ENCODE measurements around the gene IFIT5. TPM values are rescaled to one million over a fixed set of nuclear protein-coding genes. Genes with fewer than 3 reads are reported as not detected.
A peak's percentile ranks its signal among the peaks of the same experiment; 100 is the strongest.
"Not testable (repeated sequence)": the region's sequence is repeated elsewhere in the genome, so short reads cannot be mapped to it uniquely, and the experiment has no call there.

IFIT5 gene
- total RNA-seq, 1 donor from 2014 or later, result 16.0 TPM

DNA sequence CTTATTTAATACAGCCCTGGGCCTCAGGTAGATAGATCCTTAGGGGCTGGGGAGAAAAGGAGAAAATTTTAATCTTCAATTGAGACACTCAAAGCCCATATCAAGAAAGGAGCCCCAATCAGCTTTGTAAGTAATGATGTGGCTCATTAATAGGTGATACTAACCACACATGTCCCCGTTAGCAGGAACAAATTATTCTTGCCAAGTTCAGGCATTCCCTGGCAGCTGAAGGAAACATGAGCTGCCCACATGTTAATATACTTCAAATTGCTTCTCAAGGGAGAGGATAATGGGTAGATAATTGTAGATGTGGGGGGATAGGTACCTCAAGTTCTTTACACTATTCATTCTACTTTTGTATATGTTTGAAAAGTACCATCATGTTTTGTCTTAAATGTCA lies 14.5 kb downstream of the IFIT5 start:
- DNase-seq (ENCODE audit: low read depth), result peak; percentile 49

DNA sequence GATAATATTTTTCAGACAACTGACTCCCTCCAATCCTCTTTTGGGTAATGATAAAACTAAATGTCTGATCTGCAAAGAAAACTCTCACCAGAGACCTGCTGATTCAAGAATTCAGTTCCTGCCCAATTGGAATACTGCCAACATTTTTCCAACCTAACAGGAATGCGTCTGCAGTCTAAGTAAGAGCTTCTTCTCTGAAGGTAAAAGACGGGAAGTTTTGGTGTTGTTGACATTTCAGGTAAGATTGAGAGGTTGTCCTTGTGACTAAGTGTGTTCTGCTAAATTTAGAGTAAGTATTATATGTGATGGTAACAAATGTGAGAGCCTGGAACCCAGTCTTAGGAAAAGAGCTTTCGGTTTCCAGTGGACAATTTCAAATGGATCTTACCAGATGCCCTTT lies 17.6 kb downstream of the IFIT5 start:
- DNase-seq (ENCODE audit: low read depth), result peak; percentile 95

DNA sequence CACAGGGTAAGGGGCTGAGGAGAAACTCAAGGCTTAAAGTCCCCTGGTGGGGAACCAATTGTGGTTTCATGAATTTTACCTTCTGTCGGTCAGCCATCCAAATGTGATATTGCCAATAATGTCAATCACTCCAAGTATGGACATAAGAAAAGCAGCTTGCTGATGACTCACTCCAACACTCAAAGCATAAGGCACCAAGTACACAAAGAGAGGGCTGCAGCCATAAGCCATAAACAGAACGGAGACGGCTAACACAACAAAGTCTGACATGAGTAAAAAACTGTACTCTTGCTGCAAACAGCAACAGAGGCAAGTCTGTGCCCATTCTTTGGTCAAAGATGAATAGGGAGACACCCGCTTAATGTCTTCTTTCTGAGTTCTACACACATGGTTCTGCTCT lies 24.2 kb downstream of the IFIT5 start:
- no peak for DNase-seq (ENCODE audit: low read depth)

DNA sequence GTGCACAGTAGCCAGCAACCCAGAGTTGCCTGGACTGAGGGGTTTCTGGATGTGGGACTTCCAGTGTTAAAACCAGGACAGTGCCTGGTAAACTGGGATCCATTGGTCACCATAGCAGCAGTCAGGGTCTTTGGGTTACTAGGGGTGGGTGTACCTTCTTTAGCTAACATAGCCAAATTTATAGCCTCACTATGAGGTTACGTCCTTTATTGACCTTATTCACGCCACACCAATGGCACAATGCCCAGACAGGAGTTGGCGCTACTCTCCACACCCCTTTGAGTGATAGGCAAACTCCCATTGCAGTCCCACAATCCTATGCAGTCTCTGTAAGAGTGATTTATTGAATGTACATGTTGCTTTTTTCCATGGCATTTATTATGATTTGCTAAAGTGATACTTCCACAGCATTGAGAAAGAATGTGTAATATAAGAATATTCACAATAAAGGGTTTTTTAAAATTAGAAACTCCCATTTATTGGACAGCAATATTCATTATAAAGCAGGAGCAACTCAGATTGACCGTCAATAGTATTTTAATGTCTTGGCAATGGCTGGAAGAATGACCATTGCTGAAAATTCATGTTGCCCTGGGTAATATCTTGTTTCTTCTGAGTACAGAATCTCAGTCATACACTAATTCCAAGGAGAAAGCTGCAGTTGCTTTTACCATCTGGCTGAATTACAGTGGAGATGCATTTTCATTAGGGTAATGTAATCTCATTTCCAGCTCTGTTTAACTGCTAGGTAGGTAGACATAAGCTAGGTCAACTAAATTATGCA lies 26.1 kb downstream of the IFIT5 start:
- DNase-seq (ENCODE audit: low read depth), result no peak

DNA sequence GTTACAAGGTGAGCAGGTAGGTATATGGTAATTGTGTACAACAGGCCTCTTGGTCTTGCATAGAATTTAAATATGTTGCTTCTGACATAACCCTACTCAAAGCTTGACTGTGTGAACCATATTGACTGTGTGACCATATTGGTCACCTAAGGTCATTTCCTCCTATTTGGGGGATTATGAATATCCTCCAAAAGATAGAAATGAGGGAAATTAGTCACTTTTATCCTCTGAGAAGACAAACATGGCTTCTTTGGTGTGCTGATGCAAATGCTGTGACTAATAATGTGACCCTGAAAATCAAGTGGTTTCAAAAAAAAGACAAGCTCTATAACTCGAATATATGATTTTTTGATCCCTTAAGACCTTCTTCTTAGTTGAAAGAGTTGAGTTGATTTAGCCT lies 27.9 kb downstream of the IFIT5 start:
- DNase-seq (ENCODE audit: low read depth), result no peak

DNA sequence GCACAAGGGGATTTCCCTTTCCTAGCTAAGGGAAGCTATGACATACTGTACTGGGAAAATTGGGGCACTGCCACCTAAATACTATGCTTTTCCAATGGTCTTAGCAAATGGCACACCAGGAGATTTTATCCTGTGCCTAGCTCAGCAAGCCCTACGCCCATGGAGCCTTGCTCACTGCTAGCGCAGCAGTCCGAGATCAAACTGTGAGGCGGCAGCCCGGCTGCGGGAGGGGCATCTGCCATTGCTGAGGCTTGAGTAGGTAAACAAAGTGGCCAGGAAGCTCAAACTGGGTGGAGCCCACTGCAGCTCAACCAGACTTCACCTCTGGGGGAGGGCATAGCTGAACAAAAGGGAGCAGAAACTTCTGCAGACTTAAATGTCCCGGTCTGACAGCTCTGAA lies 30.5 kb downstream of the IFIT5 start:
- DNase-seq (ENCODE audit: low read depth), result not testable (repeated sequence)

DNA sequence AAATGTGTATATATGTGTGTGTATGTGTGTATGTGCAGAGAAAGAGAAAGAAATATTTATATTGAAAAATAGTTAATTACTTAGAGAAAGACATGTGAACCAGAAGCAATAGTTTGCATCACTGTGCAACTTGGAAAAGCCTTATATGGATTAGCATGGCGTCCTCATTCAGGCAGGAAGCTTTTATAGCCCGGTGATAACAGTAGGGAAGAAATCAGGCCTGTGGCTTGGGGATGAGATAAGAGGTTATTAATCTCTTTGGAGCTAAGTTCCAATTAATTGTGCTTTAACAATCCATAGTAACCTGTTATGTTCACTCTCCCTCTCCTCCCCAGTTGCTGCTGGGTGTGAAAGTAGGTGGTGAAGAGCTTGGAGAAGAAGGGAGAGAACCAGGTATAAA lies 36.5 kb downstream of the IFIT5 start:
- no peak for DNase-seq (ENCODE audit: low read depth)

DNA sequence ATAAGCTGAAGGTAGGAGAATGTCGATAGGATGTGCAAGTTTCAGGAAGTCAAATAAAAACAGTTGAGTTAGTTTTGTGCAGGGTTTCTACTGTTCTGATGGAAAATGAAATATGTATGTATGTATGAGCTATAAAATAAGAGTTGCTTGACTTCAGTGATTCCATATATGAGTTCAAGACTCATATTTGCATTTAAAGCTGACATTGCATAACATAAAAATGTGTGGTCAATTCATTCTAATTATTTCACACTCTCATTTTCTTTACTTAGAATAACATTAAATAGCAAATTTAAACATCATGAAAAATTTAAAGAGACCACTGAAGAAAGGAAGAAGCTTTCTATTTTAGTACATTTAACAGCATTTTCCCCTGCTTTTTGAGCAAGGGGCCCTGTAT lies 37.8 kb downstream of the IFIT5 start:
- DNase-seq (ENCODE audit: low read depth), result no peak

DNA sequence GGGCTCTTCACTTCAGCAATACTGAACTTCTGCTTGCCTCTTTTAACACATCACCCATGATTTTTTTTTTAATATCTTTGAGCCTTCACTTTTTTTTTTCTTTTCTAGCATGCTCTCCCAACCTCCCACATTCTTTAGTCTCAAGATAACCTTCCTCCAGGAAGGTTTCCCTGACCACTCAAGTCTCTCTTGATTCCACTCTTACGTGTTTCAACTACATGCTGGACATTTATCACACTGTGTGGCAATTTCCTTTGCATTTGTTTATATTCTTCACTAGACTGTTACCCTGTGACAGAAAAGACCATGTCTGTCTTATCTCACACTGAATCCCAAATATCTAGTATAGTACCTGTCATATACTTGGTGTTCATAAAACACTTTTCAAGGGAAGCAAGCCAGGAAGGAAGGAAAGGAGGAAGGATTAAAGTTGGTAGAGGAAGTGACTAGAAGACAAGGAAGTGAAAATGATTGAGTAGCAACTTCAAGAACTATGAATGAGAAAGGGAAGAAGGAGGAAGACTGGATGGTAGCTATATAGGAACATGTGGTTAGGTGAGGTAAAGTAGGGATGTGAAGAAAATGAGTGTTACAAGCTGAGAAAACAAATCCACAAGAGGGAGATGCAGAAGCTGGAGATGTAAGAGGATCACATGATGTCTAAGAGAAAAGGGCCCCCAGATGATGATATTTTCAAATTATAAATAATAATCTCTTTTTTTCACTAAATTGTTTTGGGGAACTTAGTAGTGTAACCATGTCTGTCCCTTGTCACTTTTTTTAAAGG lies 40.4 kb downstream of the IFIT5 start:
- DNase-seq (ENCODE audit: low read depth), result no peak

DNA sequence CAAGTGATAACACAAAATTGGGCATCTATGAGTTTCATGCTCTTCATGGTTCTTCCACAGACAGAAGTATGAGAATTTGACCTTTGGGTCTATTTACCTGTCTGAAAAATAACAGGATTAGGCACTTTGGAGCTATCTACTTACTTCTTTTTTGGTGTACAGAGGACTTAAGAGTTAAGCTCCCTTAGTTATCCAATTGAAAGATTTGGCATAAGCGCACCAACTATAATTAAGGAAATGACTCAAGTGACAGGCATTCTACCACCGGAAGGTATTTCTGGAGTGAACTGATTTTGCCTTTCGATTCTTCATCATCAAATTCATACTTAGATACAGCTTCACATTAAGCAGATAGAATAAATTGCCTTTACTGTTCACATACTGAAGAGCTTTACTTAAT lies 43.9 kb downstream of the IFIT5 start:
- peak; percentile 88 for DNase-seq (ENCODE audit: low read depth)

DNA sequence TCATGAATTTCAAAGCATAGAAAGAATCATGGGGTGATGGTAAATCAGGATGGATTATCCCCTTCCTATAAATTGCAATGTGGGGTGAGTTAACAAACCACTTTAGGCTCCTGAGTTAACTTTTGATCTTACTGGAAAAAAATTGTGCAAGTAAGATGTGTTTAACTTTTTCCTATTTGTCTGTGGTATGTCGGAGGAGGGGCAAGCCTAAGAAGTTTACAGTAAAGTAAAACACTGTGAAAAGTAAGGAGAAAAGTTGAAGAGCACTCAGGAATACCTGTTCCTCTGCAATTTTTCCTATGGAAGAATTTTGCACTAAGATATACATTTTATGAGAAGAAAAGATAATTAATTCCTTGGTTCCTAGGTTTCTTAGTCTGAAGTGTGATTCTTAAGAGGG lies 44.4 kb downstream of the IFIT5 start:
- no peak for DNase-seq (ENCODE audit: low read depth)

DNA sequence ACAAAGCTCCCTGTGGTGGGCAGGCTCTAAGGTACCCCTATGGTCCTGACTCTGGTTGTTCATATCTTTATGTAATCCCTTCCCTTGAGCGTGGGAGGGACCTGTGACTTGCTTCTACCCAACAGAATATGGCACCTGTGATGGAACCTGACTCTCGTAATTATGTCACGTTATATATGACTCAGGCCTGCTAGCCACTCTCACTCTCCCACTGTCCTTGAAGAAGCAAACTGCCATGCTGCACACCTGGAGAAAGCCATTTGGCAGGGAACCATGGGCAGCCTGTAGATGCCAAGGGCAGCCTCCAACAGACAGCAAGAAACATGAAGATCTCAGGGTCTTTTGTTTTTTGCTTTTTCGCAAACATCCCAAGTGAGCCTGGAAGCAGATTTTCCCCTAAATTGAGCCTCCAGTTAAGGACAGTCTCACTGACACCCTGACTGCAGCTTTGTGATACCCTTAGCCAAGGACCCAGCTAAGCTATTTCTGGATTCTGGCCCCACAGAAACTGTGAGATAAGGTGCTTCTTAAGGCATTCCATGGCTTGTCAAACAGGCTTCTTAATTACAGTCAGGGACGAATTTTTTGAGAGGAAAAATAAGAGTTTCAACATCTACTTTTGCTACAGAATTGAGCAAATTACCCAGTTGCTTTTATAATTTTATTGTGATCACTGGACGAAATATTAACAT lies 49.6 kb downstream of the IFIT5 start:
- DNase-seq (ENCODE audit: low read depth), result no peak

DNA sequence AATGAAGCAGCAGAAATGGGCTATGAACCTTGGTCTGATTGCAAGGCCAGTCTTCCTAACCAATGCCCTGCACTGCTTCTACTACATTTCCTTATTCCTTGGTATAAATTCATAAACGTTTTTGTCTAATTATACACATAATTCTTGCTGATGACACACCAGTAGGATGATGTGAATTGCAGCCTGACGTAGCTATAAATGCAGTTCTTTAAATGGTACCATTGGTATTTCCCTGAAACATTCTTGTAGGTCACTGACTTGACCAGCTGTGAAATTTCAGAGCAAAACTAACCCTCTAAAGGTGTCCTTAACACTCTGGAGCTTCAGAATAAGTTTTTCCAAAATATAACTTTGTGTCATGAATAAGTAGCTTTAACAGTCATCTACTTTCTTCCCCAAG lies 50.8 kb downstream of the IFIT5 start:
- no peak for DNase-seq (ENCODE audit: low read depth)

DNA sequence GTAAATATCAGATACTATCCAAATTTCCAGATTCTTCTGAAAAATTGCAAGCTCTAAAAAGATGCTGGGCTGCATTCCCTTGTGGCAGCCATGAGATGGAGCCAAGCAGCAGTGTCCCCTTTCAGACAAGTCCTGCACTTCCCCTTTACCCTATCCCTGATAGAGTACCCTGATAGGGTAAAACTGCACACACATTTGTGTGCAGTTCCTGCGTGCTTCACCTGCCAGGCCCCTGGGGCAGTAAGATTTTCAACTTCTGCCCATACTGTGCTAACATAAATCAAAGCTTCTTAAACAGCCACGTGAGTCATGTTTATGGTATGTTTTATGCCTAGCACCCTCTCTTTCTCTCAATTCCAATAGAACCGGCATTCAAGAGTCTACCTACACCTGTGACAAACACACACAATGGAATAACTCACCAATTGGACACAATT lies 52.2 kb downstream of the IFIT5 start:
- DNase-seq (ENCODE audit: low read depth), result peak; percentile 81

DNA sequence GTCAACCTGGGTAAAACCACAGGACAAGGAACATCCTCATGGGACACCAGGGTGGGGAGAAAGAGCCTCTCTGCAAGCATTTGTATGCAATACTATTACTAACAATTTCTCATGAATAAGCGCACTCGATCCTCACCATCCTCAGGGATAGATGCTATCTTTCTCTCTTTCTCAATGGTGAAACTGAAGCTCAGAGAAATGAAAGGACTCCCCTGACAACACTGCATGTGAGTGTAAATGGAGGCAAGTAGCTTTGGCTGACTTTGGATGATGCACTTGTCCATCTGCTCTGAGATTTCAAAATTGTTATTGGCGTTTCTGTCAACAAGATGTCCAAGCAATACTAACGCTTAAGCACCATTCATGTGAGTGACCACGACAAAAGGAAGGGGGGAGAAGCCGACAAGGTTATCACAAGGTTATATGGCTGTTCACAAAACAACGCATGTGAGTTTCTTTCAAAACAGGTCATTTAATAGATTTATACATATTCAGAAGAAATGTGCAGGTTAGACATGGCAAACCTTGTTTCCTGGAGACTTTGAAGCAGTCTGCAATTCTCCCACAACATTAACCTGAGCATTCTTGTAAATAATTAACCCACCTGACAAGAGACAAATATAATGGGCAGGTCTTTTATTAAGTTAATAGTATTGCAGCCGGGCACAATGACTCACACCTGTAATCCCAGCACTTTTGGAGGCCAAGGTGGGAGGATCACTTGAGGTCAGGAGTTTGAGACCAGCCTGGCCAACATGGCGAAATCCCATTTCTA lies 54.0 kb downstream of the IFIT5 start:
- DNase-seq (ENCODE audit: low read depth), result peak; percentile 92

DNA sequence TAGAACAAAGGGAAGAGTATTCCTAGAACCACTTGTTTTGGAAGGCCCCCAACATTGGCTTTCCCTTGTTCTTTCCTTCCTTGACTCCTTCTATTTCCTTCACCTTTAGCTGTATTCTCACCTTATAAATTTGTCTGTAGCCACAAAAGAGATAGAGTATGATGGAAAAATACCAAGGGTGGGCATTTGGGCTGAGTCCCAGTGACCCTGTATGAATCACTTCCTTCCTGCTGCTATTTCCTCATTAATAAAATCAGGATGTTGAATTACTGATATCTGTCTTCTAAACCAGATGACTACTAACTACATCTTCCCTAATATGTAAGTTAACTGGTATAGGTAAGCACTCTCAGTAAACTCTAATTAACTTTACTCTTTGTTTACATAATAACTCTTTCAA lies 55.1 kb downstream of the IFIT5 start:
- DNase-seq (ENCODE audit: low read depth), result no peak

Other genes with a start within 250 kb of the IFIT5 start
- gene CH25H, start 207.3 kb upstream of the IFIT5 start, total RNA-seq, result 0.10 TPM in 1 of 2 replicates, not detected in the other
- gene LIPA, start 162.8 kb upstream of the IFIT5 start, total RNA-seq, result 50.4 and 78.7 TPM in 2 replicates
- gene IFIT2, start 112.5 kb upstream of the IFIT5 start, total RNA-seq, result 7.2 and 20.7 TPM in 2 replicates
- 12.8 and 61.6 TPM in 2 replicates for gene IFIT3, start 86.6 kb upstream of the IFIT5 start, total RNA-seq
- not detected in 2 replicates for gene IFIT1B, start 36.5 kb upstream of the IFIT5 start, total RNA-seq
- gene IFIT1, start 21.9 kb upstream of the IFIT5 start, total RNA-seq, result 10.2 and 23.3 TPM in 2 replicates
- gene SLC16A12, start 121.0 kb downstream of the IFIT5 start, total RNA-seq, result 27.6 and 110 TPM in 2 replicates
- 14.6 and 25.3 TPM in 2 replicates for gene PANK1, start 230.7 kb downstream of the IFIT5 start, total RNA-seq

Measured in renal cortical epithelial cell (primary cell).